H1 (cell line): ENCODE data around the gene MPPED1.

Experiments
- ASH2L ChIP-seq: fragments of 200-600, 300-600 bp; sonication (generic); IDR thresholded peaks from one replicate; pipeline ENCODE4 v1.7.1; 2017; ENCODE audit warnings: low read length
- BRCA1 ChIP-seq: IDR thresholded peaks from 2 replicates; pipeline ENCODE4 v1.6.1; 2012; ENCODE audit warnings: low read depth, low read length, improper control_type of control experiment
- EZH2 ChIP-seq: fragments of 200-600 bp; sonication (generic); IDR thresholded peaks from 2 replicates; pipeline ENCODE4 v1.7.1; 2012; ENCODE audit warnings: low read depth, mild to moderate bottlenecking, moderate library complexity, low read length, inconsistent platforms; ENCODE audit not compliant: severe bottlenecking
- GTF2F1 ChIP-seq: IDR thresholded peaks from 2 replicates; pipeline ENCODE4 v1.6.1; 2012; ENCODE audit warnings: low read depth, low read length, improper control_type of control experiment, borderline replicate concordance
- JUND ChIP-seq: IDR thresholded peaks from 2 replicates; pipeline ENCODE4 v1.6.1; 2011; ENCODE audit warnings: mild to moderate bottlenecking, improper control_type of control experiment, low read length
- RAD21 ChIP-seq, 2 experiments: IDR thresholded peaks in 1 of 2; conservative IDR thresholded peaks in 1 of 2; 2 replicates each; pipeline ENCODE4 v1.6.1; 2011; ENCODE audit warnings: low read depth in 2 of 2, low read length in 2 of 2, improper control_type of control experiment in 1 of 2, inconsistent platforms in 1 of 2, mild to moderate bottlenecking in 1 of 2, moderate library complexity in 1 of 2
- SIX5 ChIP-seq: IDR thresholded peaks from 2 replicates; pipeline ENCODE4 v1.6.1; 2011; ENCODE audit warnings: mild to moderate bottlenecking, low read depth, low read length
- TBP ChIP-seq: IDR thresholded peaks from 2 replicates; pipeline ENCODE4 v1.6.1; 2011; ENCODE audit warnings: low read depth, low read length, improper control_type of control experiment
- TF ChIP-seq, protein P1 (sequence below), 3 experiments: IDR thresholded peaks; 1 replicate in 2 of 3; 2 replicates in 1 of 3; pipeline versions ENCODE4 v1.5.1 to v1.6.1; 2011; ENCODE audit warnings: low read length in 3 of 3, mild to moderate bottlenecking in 3 of 3, inconsistent platforms in 2 of 3, low read depth in 1 of 3, moderate library complexity in 1 of 3; ENCODE audit not compliant: insufficient read depth in 1 of 3; ENCODE audit errors: control extremely low read depth in 1 of 3
- TF ChIP-seq, protein P2 (sequence below): IDR thresholded peaks from 2 replicates; pipeline ENCODE4 v1.6.1; 2012; ENCODE audit warnings: low read length, inconsistent platforms
- TF ChIP-seq, protein P3 (sequence below): IDR thresholded peaks from 2 replicates; pipeline ENCODE4 v1.6.1; 2011; ENCODE audit warnings: low read length, improper control_type of control experiment

DNA sequence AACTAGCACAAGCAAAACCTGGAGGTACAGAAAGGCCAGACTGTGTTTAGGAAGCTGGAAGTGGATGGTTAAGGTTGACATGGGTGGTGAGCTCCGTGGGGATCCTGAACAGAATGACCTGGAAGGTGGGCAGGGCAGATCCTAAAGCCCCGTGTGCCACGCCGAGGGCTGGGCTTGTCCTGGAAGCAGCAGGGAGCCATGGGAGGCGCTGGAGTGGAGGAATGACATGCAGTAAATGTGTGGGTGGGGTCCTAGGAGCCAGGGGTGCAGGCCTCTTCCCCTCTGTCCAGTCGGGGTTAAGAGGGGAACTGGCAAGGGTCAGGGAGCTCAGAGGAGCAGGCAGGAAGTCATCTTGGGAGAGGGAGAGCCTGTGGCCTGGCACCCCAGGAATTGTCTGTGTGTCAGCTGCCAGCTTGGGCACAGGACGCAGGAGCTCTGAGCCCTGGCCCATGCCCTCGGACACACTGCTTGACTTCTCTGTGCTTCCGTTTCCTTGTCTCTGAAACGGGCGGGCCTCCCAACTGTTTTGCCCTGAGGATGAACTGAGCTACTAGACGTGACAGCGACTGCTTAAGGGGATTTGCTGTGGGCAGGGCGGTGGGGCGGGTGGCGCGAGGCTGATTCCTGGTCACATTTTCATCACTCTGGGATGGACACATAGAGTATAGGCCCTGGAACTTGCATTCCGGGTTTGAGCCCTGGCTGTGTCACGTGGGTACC lies 75.7 kb downstream of the MPPED1 start:
- TF ChIP-seq, protein P1, sequence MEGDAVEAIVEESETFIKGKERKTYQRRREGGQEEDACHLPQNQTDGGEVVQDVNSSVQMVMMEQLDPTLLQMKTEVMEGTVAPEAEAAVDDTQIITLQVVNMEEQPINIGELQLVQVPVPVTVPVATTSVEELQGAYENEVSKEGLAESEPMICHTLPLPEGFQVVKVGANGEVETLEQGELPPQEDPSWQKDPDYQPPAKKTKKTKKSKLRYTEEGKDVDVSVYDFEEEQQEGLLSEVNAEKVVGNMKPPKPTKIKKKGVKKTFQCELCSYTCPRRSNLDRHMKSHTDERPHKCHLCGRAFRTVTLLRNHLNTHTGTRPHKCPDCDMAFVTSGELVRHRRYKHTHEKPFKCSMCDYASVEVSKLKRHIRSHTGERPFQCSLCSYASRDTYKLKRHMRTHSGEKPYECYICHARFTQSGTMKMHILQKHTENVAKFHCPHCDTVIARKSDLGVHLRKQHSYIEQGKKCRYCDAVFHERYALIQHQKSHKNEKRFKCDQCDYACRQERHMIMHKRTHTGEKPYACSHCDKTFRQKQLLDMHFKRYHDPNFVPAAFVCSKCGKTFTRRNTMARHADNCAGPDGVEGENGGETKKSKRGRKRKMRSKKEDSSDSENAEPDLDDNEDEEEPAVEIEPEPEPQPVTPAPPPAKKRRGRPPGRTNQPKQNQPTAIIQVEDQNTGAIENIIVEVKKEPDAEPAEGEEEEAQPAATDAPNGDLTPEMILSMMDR (IDR thresholded peaks at IDR 0.05; ENCODE audit: control extremely low read depth in 1 of 3, insufficient read depth in 1 of 3, low read depth in 1 of 3, low read length in 3 of 3) = no peak
- TF ChIP-seq BRCA1 (no peak), EZH2 (no peak), JUND (no peak), ASH2L (no peak), RAD21 (IDR thresholded peaks at IDR 0.05 in 1 of 2, conservative IDR thresholded peaks at IDR 0.05 in 1 of 2; ENCODE audit: low read depth in 2 of 2, low read length in 2 of 2) (no peak), TBP (no peak), GTF2F1 (no peak), SIX5 (no peak)
- TF ChIP-seq, protein P2, sequence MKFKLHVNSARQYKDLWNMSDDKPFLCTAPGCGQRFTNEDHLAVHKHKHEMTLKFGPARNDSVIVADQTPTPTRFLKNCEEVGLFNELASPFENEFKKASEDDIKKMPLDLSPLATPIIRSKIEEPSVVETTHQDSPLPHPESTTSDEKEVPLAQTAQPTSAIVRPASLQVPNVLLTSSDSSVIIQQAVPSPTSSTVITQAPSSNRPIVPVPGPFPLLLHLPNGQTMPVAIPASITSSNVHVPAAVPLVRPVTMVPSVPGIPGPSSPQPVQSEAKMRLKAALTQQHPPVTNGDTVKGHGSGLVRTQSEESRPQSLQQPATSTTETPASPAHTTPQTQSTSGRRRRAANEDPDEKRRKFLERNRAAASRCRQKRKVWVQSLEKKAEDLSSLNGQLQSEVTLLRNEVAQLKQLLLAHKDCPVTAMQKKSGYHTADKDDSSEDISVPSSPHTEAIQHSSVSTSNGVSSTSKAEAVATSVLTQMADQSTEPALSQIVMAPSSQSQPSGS = no peak
- TF ChIP-seq, protein P3, sequence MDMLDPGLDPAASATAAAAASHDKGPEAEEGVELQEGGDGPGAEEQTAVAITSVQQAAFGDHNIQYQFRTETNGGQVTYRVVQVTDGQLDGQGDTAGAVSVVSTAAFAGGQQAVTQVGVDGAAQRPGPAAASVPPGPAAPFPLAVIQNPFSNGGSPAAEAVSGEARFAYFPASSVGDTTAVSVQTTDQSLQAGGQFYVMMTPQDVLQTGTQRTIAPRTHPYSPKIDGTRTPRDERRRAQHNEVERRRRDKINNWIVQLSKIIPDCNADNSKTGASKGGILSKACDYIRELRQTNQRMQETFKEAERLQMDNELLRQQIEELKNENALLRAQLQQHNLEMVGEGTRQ = no peak
